Epithelial cell of proximal tubule (primary cell): ENCODE data around the gene SYTL5. TPM values are rescaled to one million over a fixed set of nuclear protein-coding genes. Genes with fewer than 3 reads are reported as not detected.

Source experiments
- DNase-seq: peaks from one replicate; pipeline ENCODE4 v3.0.0-alpha.2; 2011; ENCODE audit warnings: low read depth
- H3K4me3 ChIP-seq: 2 replicates; pipeline ENCODE4 v1.5.1; 2011; ENCODE audit warnings: low read depth, mild to moderate bottlenecking, low read length
- CTCF ChIP-seq: conservative IDR thresholded peaks from 2 replicates; pipeline ENCODE4 v1.5.1; 2012; ENCODE audit warnings: low read depth, mild to moderate bottlenecking, low read length
- total RNA-seq: library from RNA; depleted of rRNA; stranded (reverse); fragments of >200 nt; gene quantifications from 2 replicates; pipeline ENCODE4 v1.2.3, GENCODE V29; 2015

The SYTL5 gene
- total RNA-seq, 1 donor from 2014 or later = 0.17 TPM

GRCh38 chrX:38061335-38061734, 55.0 kb downstream of the SYTL5 start:
- no peak for TF ChIP-seq CTCF
- H3K4me3 ChIP-seq = no peak overlapping the region
- no peak for DNase-seq

- TF ChIP-seq CTCF = no peak
- no peak for DNase-seq
These were observed 60.6 kb downstream of the SYTL5 start for GRCh38 chrX:38066934-38067333.

GRCh38 chrX:38069273-38069672, 62.9 kb downstream of the SYTL5 start:
- H3K4me3 ChIP-seq = no peak overlapping the region
- no peak for TF ChIP-seq CTCF
- no peak for DNase-seq

More at GRCh38 chrX:38066934-38067333, 60.6 kb downstream of the SYTL5 start:
- H3K4me3 ChIP-seq = no peak overlapping the region

- no peak for TF ChIP-seq CTCF
- no peak overlapping the region for H3K4me3 ChIP-seq
- DNase-seq = no peak
These were observed 63.6 kb downstream of the SYTL5 start for GRCh38 chrX:38069991-38070390.

GRCh38 chrX:38079463-38079862, 73.1 kb downstream of the SYTL5 start:
- no peak for DNase-seq

GRCh38 chrX:38080808-38081207, 74.5 kb downstream of the SYTL5 start:
- H3K4me3 ChIP-seq = no peak overlapping the region
- TF ChIP-seq CTCF = no peak
- DNase-seq = no peak

More at GRCh38 chrX:38079463-38079862, 73.1 kb downstream of the SYTL5 start:
- TF ChIP-seq CTCF = no peak
- H3K4me3 ChIP-seq = no peak overlapping the region

- no peak overlapping the region for H3K4me3 ChIP-seq
- no peak for TF ChIP-seq CTCF
- no peak for DNase-seq
These were observed 75.6 kb downstream of the SYTL5 start for GRCh38 chrX:38081909-38082308.
